NCI-H510A (cell line): Measurements from ENCODE around the gene KYAT1.
"Not testable (repeated sequence)": the region's sequence is repeated elsewhere in the genome, so short reads cannot be mapped to it uniquely, and the experiment has no call there.

Source experiments
- DNase-seq: peaks from one replicate; lab custom pipeline; 2025; lab: John Stamatoyannopoulos, UW

The KYAT1 gene

GRCh38 chr9:128818099-128818838 lies 63.5 kb downstream of the KYAT1 start, which contains the start of gene ENDOG:
Gene ENDOG (plus strand): TSS chr9:128818500. CDS start chr9:128818685, 185 bp downstream.
- DNase-seq, result peak; percentile 96

- DNase-seq, result no peak
Observed at GRCh38 chr9:128810873-128811272, 70.9 kb downstream of the KYAT1 start.

GRCh38 chr9:128809831-128810230 lies 71.9 kb downstream of the KYAT1 start:
- DNase-seq, result no peak

GRCh38 chr9:128809036-128809599 lies 72.6 kb downstream of the KYAT1 start:
- DNase-seq, result no peak

- no peak for DNase-seq
Observed at GRCh38 chr9:128808543-128808942, 73.2 kb downstream of the KYAT1 start.

GRCh38 chr9:128807827-128808226 lies 73.9 kb downstream of the KYAT1 start:
- no peak for DNase-seq

- DNase-seq, result no peak
Observed at GRCh38 chr9:128805661-128806060, 76.1 kb downstream of the KYAT1 start.

GRCh38 chr9:128802482-128802881 lies 79.3 kb downstream of the KYAT1 start:
- DNase-seq, result no peak

GRCh38 chr9:128800061-128800460 lies 81.7 kb downstream of the KYAT1 start:
- no peak for DNase-seq

GRCh38 chr9:128798896-128799295 lies 82.9 kb downstream of the KYAT1 start:
- no peak for DNase-seq

GRCh38 chr9:128794961-128795360 lies 86.8 kb downstream of the KYAT1 start:
- DNase-seq, result not testable (repeated sequence)

GRCh38 chr9:128792978-128793686 lies 88.6 kb downstream of the KYAT1 start:
- no peak for DNase-seq

- no peak for DNase-seq
Observed at GRCh38 chr9:128792134-128792533, 89.6 kb downstream of the KYAT1 start.

- no peak for DNase-seq
Observed at GRCh38 chr9:128790536-128790935, 91.2 kb downstream of the KYAT1 start.

- DNase-seq, result no peak
Observed at GRCh38 chr9:128788445-128788844, 93.3 kb downstream of the KYAT1 start.

GRCh38 chr9:128787659-128788058 lies 94.1 kb downstream of the KYAT1 start:
- DNase-seq, result no peak

- DNase-seq, result peak; percentile 75
Observed at GRCh38 chr9:128786681-128787601, 94.8 kb downstream of the KYAT1 start, which contains the start of gene TBC1D13. Gene TBC1D13 (plus strand): TSS chr9:128787253. CDS start chr9:128787354, 101 bp downstream.

GRCh38 chr9:128785427-128785826 lies 96.3 kb downstream of the KYAT1 start:
- DNase-seq, result no peak
